Epithelial cell of proximal tubule (primary cell): ENCODE results near the gene KBTBD2. TPM values are rescaled to one million over a fixed set of nuclear protein-coding genes. Genes with fewer than 3 reads are reported as not detected.
"Not testable (repeated sequence)": the region's sequence is repeated elsewhere in the genome, so short reads cannot be mapped to it uniquely, and the experiment has no call there.

Experiments used
- DNase-seq: peaks from one replicate; pipeline ENCODE4 v3.0.0-alpha.2; 2011; ENCODE audit warnings: low read depth
- H3K4me3 ChIP-seq: 2 replicates; pipeline ENCODE4 v1.5.1; 2011; ENCODE audit warnings: low read depth, mild to moderate bottlenecking, low read length
- total RNA-seq: library from RNA; depleted of rRNA; stranded (reverse); fragments of >200 nt; gene quantifications from 2 replicates; pipeline ENCODE4 v1.2.3, GENCODE V29; 2015
- TF ChIP-seq, protein P1 (sequence below): conservative IDR thresholded peaks from 2 replicates; pipeline ENCODE4 v1.5.1; 2012; ENCODE audit warnings: low read depth, mild to moderate bottlenecking, low read length

Gene KBTBD2
- total RNA-seq, 1 donor from 2014 or later = 21.0 TPM

- TF ChIP-seq, protein P1, sequence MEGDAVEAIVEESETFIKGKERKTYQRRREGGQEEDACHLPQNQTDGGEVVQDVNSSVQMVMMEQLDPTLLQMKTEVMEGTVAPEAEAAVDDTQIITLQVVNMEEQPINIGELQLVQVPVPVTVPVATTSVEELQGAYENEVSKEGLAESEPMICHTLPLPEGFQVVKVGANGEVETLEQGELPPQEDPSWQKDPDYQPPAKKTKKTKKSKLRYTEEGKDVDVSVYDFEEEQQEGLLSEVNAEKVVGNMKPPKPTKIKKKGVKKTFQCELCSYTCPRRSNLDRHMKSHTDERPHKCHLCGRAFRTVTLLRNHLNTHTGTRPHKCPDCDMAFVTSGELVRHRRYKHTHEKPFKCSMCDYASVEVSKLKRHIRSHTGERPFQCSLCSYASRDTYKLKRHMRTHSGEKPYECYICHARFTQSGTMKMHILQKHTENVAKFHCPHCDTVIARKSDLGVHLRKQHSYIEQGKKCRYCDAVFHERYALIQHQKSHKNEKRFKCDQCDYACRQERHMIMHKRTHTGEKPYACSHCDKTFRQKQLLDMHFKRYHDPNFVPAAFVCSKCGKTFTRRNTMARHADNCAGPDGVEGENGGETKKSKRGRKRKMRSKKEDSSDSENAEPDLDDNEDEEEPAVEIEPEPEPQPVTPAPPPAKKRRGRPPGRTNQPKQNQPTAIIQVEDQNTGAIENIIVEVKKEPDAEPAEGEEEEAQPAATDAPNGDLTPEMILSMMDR = no peak
- DNase-seq = no peak
Observed at GRCh38 chr7:32888505-32888904, 3.1 kb downstream of the KBTBD2 start.

GRCh38 chr7:32887395-32887794 lies 4.2 kb downstream of the KBTBD2 start:
- TF ChIP-seq, protein P1 = no peak
- DNase-seq = no peak
- H3K4me3 ChIP-seq = no peak overlapping the region

More at GRCh38 chr7:32888505-32888904, 3.1 kb downstream of the KBTBD2 start:
- no peak overlapping the region for H3K4me3 ChIP-seq

DNA sequence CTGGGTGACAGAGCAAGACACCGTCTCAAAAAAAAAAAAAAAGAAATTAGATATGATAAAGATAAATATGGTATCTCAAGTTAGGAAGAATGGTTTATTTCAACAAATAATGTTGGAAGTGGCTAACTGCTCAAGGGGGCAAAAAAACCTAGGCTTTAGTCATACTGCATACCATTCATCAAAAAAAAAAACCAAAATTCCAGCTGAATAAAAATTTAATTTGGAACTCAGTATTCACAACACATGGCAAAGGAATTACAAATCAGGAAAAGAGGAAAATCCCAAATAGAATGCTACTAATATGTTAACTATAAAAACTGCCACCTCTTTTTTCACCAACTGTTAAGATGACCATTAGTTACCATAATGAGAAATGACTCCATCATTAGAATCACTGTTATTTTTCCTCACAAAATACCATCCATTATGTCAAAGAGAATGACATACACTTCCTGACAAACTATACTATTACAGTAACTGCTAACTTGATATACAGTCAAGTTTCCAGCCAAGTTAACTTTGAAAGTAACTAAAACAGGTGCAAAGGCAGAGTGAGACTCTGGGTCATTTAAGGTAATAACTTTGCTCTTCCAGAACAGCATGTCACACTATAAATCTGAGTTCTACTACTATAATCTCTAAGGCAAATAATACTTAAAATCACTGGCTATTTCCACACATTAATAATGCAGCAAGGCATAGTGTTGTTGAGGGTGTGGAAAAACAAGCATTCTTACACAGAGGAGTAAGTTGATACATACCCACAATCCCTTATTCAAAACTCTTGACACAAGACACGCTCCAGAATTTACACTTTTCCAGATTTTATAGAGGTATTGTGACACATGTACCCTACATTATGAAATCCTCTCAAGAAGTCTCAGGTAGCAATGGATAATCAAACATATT lies 10.2 kb downstream of the KBTBD2 start:
- TF ChIP-seq, protein P1 = no peak
- no peak overlapping the region for H3K4me3 ChIP-seq
- no peak for DNase-seq

GRCh38 chr7:32879460-32879859 lies 12.1 kb downstream of the KBTBD2 start:
- TF ChIP-seq, protein P1 = no peak
- no peak for DNase-seq

DNA sequence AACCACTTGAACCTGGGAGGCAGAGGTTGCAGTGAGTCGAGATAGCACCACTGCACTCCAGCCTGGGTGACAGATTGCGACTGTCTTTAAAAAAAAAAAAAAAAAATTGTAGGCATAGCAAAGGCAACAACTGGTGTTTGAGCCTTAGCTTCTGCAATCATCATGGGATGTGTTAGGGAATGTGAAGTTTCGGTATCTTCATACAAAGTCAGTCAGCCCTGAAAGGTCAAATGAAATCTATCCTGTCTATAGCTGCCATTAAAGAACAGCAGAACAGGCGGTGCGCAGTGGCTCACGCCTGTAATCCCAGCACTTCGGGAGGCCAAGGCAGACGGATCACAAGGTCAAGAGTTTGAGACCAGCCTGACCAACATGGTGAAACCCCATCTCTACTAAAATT lies 13.5 kb downstream of the KBTBD2 start:
- DNase-seq, H3K4me3 ChIP-seq: not testable (repeated sequence)

More at GRCh38 chr7:32879460-32879859, 12.1 kb downstream of the KBTBD2 start:
- no peak overlapping the region for H3K4me3 ChIP-seq

DNA sequence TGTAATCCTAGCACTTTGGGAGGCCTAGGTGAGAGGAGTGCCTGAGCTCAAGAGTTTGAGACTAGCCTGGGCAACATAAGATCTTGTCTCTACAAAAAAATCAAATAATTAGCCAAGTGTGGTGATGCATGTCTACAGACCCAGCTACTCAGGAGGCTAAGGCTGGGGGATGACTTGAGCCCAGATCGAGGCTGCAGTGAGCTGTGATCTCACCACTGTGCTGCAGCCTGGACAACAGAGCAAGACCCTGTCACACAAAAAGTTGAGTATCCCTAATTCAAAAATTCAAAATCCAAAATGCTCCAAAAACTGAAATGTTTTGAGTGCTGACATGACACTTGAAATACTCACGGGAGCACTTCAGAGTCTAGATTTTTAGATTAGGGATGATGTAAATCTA lies 19.1 kb downstream of the KBTBD2 start:
- TF ChIP-seq, protein P1 = no peak
- H3K4me3 ChIP-seq = no peak overlapping the region
- no peak for DNase-seq

DNA sequence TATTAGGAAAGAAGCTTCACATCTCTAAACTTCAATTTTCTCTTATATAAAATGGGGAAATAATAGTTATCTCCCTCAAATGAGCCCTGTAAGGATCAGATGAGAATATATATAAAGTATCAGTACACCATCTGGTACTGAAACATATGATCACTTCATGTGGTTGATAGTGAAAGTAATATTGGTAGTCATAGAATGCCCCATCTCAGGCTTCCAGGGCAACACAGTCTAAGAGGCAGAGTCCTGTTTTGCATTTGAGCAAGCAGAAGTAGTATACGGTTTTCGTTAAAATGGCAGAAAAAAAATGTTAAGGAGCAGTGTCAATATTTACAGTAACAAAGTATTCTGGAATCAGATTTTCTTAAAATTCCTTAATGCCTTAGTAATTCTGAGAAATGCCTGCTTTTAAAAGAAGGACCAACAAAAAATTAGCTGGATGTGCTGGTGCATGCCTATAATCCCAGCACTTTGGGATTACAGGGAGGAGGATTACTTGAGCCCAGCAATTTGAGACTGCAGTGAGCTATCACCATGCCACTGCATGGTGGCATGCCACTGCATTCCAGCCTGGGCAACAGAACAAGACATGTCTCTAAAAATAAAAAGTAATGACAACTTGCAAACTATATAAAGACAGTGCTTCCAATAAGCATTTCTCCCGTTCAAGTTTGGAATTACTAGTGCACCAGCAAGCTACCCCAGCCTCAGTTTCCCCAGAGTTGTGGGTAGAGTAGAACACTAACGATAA lies 19.8 kb downstream of the KBTBD2 start:
- TF ChIP-seq, protein P1 = no peak
- no peak for DNase-seq
- H3K4me3 ChIP-seq = no peak overlapping the region
